ENCODE measurements around the gene MAT2B.

Gene MAT2B

DNA sequence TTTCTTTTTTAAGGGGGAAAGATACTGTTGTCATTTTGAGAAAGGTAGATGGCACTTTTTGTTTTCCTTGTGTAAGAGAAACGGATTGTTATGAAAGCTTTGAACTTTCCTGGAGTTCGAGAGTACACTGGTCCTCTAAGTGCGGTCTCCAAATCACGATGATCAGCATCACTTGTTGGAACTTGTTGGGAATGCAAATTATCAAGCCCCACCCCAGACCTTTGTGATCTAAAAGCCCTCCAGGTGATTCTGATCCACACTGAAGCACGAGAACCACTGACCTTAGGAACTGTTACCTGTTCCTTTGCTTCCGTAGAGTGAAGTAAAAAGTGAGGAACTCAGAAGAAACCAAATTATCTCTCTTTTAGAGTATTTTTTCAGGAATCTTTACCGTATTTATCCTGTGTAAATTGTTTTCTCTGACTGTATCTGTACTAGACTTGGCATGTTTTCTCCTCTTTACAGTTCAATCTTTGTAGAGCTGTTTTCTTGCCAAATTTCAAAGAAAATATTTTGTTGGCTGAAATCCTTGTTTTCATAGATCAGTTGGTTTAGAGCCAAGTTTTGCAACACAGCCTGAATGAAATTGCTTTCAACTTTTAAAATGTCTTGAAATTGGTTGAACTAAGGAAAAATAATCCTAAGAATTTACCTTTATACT lies 4.0 kb downstream of the MAT2B start:
- Histone ChIP-seq H3K27me3 (replicated peaks in 2 of 5; ENCODE audit: control insufficient read depth in 4 of 5, insufficient read depth in 5 of 5, low read length in 4 of 5) (no peaks in the 10 kb centered on the region), H3K4me3 (ENCODE audit: control insufficient read depth in 1 of 7, extremely low read depth in 1 of 7, insufficient read depth in 4 of 7, low read depth in 2 of 7, low read length in 6 of 7) (peak overlapping the region in 5 of 7 experiments; percentile 28 to 65 (median 41)), H3K27ac (ENCODE audit: insufficient read depth in 1 of 2, low read depth in 1 of 2, low read length in 2 of 2, poor library complexity in 1 of 2, severe bottlenecking in 2 of 2) (peak overlapping the region; percentile 62 to 97), H3K4me1 (ENCODE audit: control extremely low read depth in 1 of 4, control insufficient read depth in 4 of 4, insufficient read depth in 4 of 4, low read length in 3 of 4) (peaks cover 15 to 35% (median 25%) of the 10 kb centered on the region in 4 experiments), H3K9me3 (ENCODE audit: control extremely low read depth in 1 of 5, control insufficient read depth in 4 of 5, insufficient read depth in 2 of 5, low read depth in 1 of 5, low read length in 4 of 5) (no peaks in the 10 kb centered on the region), H3K36me3 (ENCODE audit: control insufficient read depth in 4 of 4, insufficient read depth in 4 of 4, low read length in 3 of 4) (peaks cover 2 to 31% (median 18%) of the 10 kb centered on the region in 4 experiments)
- ChIA-PET POLR2A (no interaction called here), CTCF (interaction anchor here (0.9 to 1.1 kb wide), 2 partner anchors 9 to 48 kb away, joined by 3 to 6 read pairs; no protein-coding TSS in a partner anchor)
- peak in 2 of 3 donors; percentile 12 to 24 for DNase-seq
- WGBS (ENCODE audit: insufficient coverage) = 42% methylated on average over 2 of the region's 7 CpGs

DNA sequence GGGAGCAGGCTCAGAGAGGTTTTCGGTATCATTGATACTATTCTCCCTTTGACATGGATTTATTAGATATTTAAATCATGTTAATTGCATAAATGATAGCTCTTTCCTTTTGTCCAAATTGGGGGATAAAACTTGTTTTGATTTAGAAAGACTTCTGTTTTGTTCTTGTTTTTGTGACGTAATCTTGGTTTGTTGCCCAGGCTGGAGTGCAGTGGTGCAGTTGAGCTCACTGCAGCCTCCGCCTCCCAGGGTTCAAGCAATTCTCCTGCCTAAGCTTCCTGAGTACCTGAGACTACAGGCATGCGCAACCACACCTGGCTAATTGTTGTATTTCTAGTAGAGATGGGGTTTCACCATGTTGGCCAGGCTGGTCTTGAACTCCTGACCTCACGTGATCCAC lies 7.1 kb downstream of the MAT2B start:
- Histone ChIP-seq H3K27me3 (replicated peaks in 2 of 5; ENCODE audit: control insufficient read depth in 4 of 5, insufficient read depth in 5 of 5, low read length in 4 of 5) (no peaks in the 10 kb centered on the region), H3K4me3 (ENCODE audit: control insufficient read depth in 1 of 7, extremely low read depth in 1 of 7, insufficient read depth in 4 of 7, low read depth in 2 of 7, low read length in 6 of 7) (no peak overlapping the region), H3K36me3 (ENCODE audit: control insufficient read depth in 4 of 4, insufficient read depth in 4 of 4, low read length in 3 of 4) (peaks cover 7 to 55% (median 41%) of the 10 kb centered on the region in 4 experiments), H3K4me1 (ENCODE audit: control extremely low read depth in 1 of 4, control insufficient read depth in 4 of 4, insufficient read depth in 4 of 4, low read length in 3 of 4) (peaks cover 3 to 21% (median 14%) of the 10 kb centered on the region in 4 experiments), H3K27ac (ENCODE audit: insufficient read depth in 1 of 2, low read depth in 1 of 2, low read length in 2 of 2, poor library complexity in 1 of 2, severe bottlenecking in 2 of 2) (no peak overlapping the region), H3K9me3 (ENCODE audit: control extremely low read depth in 1 of 5, control insufficient read depth in 4 of 5, insufficient read depth in 2 of 5, low read depth in 1 of 5, low read length in 4 of 5) (no peaks in the 10 kb centered on the region)
- WGBS (ENCODE audit: insufficient coverage) = 89% methylated on average over 4 of the region's 5 CpGs
- no peak for DNase-seq
- ChIA-PET POLR2A (no interaction called here), CTCF (no interaction called here)

DNA sequence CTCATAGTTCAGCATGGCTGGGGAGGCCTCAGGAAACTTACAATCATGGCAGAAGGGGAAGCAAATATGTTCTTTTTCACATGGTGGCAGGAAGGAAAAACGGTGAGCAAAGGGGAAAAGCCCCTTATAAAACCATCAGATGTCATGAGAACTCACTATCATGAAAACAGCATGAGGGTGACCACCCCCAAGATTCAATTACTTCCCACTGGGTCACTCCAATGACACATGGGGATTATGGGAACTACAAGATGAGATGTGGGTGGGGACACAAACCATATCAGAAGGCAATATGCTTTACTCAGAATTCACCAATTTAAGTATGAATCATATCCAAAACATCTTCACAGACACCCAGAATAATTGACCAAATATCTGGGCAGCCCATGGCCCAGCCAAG lies 19.7 kb downstream of the MAT2B start:
- no peak for DNase-seq
- Histone ChIP-seq H3K27me3 (replicated peaks in 2 of 5; ENCODE audit: control insufficient read depth in 4 of 5, insufficient read depth in 5 of 5, low read length in 4 of 5) (no peaks in the 10 kb centered on the region), H3K27ac (ENCODE audit: insufficient read depth in 1 of 2, low read depth in 1 of 2, low read length in 2 of 2, poor library complexity in 1 of 2, severe bottlenecking in 2 of 2) (no peak overlapping the region), H3K36me3 (ENCODE audit: control insufficient read depth in 4 of 4, insufficient read depth in 4 of 4, low read length in 3 of 4) (peaks cover 3 to 16% (median 5%) of the 10 kb centered on the region in 4 experiments), H3K4me3 (ENCODE audit: control insufficient read depth in 1 of 7, extremely low read depth in 1 of 7, insufficient read depth in 4 of 7, low read depth in 2 of 7, low read length in 6 of 7) (no peak overlapping the region), H3K4me1 (ENCODE audit: control extremely low read depth in 1 of 4, control insufficient read depth in 4 of 4, insufficient read depth in 4 of 4, low read length in 3 of 4) (no peaks in the 10 kb centered on the region), H3K9me3 (ENCODE audit: control extremely low read depth in 1 of 5, control insufficient read depth in 4 of 5, insufficient read depth in 2 of 5, low read depth in 1 of 5, low read length in 4 of 5) (peaks cover 0 to 2% (median 0%) of the 10 kb centered on the region in 5 experiments)
- POLR2A ChIA-PET = no interaction called here
- no CpG with 5 or more reads among the region's 1 CpG for WGBS (ENCODE audit: insufficient coverage)
- CTCF ChIA-PET = no interaction called here

DNA sequence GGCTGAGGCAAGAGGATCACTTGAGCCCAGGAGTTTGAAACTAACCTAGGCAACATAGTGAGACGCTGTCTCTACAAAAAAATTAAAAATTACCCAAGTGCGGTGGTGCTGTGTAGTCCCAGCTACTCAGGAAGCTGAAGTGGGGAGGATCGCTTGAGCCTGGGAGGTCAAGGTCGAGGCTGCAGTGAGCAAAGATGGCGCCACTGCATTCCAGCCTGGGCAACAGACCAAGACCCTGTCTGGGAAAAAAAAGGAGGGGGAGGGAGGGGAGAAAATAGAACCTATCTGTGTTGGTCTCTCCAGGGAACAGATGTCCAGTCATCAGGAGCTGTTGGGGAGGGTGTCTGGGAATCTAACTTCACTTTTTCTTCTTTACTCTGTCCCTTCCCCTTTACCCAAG lies 24.3 kb downstream of the MAT2B start:
- H3K36me3 ChIP-seq (ENCODE audit: control insufficient read depth in 4 of 4, insufficient read depth in 4 of 4, low read length in 3 of 4) = no peaks in the 10 kb centered on the region
- POLR2A ChIA-PET = no interaction called here
- 100% methylated on average over 5 of the region's 5 CpGs for WGBS (ENCODE audit: insufficient coverage)

DNA sequence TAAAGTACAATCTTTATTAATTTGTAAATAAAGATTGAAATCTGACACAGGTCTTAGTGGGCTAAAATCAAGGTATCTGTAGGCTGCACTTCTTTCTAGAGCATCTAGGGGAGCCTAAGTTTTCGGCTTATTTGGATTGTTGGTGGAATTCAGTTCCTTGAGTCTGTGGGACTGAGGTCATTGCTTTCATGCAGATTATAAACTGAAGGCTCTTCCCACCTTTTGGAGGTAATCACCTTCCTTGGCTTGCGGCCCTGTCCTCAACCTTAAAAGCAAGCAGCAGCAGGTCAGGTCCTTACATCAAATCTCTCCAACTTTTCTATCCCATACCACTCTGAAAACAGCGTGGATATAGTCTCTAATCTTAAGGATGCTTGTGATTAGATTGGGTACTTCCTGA lies 25.9 kb downstream of the MAT2B start:
- POLR2A ChIA-PET = no interaction called here
- no peak overlapping the region for H3K27ac ChIP-seq (ENCODE audit: insufficient read depth in 1 of 2, low read depth in 1 of 2, low read length in 2 of 2, poor library complexity in 1 of 2, severe bottlenecking in 2 of 2)
- 57% methylated on average over 1 of the region's 3 CpGs for WGBS (ENCODE audit: insufficient coverage)

More for the DNA sequence above, 24.3 kb downstream of the MAT2B start:
- Histone ChIP-seq H3K9me3 (ENCODE audit: control extremely low read depth in 1 of 5, control insufficient read depth in 4 of 5, insufficient read depth in 2 of 5, low read depth in 1 of 5, low read length in 4 of 5) (peaks cover 0 to 1% (median 0%) of the 10 kb centered on the region in 5 experiments), H3K27ac (ENCODE audit: insufficient read depth in 1 of 2, low read depth in 1 of 2, low read length in 2 of 2, poor library complexity in 1 of 2, severe bottlenecking in 2 of 2) (no peak overlapping the region), H3K4me1 (ENCODE audit: control extremely low read depth in 1 of 4, control insufficient read depth in 4 of 4, insufficient read depth in 4 of 4, low read length in 3 of 4) (no peaks in the 10 kb centered on the region), H3K4me3 (ENCODE audit: control insufficient read depth in 1 of 7, extremely low read depth in 1 of 7, insufficient read depth in 4 of 7, low read depth in 2 of 7, low read length in 6 of 7) (no peak overlapping the region), H3K27me3 (replicated peaks in 2 of 5; ENCODE audit: control insufficient read depth in 4 of 5, insufficient read depth in 5 of 5, low read length in 4 of 5) (peaks cover 0 to 2% (median 0%) of the 10 kb centered on the region in 5 experiments)
- no peak for DNase-seq
- CTCF ChIA-PET = no interaction called here

DNA sequence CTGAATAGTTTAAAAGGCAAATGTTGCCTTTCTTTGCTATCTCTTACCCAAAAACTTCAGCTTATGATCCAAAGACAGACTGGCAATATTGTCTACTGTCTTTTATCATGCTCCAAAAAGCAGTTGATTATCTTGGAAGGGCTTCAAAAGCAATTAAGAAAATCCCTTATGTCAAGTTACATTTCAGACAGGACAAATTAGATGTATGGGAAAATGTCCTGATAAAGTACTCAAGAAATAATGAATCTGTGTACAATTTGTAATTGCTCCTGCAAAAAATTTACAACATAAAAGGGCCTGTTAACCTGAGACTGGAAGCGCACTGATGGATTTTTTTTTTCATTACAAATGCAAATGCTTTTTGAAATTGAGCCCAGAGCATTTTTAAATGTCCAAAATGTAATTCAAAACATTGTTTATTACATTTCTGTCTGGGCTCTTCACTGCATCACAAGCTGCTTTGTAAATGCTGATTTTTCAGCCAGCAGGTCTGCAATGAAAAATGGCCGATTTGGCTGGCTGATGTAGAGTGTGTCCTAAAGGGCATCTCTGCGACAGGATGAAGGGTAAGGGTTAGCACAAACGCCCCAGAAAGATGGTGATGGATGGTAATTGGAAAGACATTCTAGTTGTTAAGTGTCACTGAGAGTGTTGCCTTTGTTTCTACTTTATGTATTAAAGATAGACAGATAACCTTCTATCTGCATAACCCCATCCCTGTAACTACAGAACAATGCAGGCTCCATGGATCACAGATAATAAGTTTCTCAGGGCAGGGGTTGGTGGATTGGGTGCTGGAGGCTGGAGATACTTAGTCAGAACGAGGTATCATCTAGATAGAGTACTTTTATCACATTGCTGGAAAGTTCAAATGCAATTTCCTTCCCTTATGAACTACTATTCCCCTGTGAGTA lies 27.0 kb downstream of the MAT2B start:
- Histone ChIP-seq H3K4me3 (ENCODE audit: control insufficient read depth in 1 of 7, extremely low read depth in 1 of 7, insufficient read depth in 4 of 7, low read depth in 2 of 7, low read length in 6 of 7) (no peak overlapping the region), H3K27me3 (replicated peaks in 2 of 5; ENCODE audit: control insufficient read depth in 4 of 5, insufficient read depth in 5 of 5, low read length in 4 of 5) (peaks cover 0 to 2% (median 0%) of the 10 kb centered on the region in 5 experiments), H3K9me3 (ENCODE audit: control extremely low read depth in 1 of 5, control insufficient read depth in 4 of 5, insufficient read depth in 2 of 5, low read depth in 1 of 5, low read length in 4 of 5) (no peaks in the 10 kb centered on the region), H3K36me3 (ENCODE audit: control insufficient read depth in 4 of 4, insufficient read depth in 4 of 4, low read length in 3 of 4) (no peaks in the 10 kb centered on the region), H3K4me1 (ENCODE audit: control extremely low read depth in 1 of 4, control insufficient read depth in 4 of 4, insufficient read depth in 4 of 4, low read length in 3 of 4) (peaks cover 0 to 3% (median 0%) of the 10 kb centered on the region in 4 experiments), H3K27ac (ENCODE audit: insufficient read depth in 1 of 2, low read depth in 1 of 2, low read length in 2 of 2, poor library complexity in 1 of 2, severe bottlenecking in 2 of 2) (no peak overlapping the region)
- CTCF ChIA-PET = no interaction called here
- 100% methylated on average over 1 of the region's 5 CpGs for WGBS (ENCODE audit: insufficient coverage)
- DNase-seq = no peak
- POLR2A ChIA-PET = no interaction called here

More for the DNA sequence above, 25.9 kb downstream of the MAT2B start:
- Histone ChIP-seq H3K4me1 (ENCODE audit: control extremely low read depth in 1 of 4, control insufficient read depth in 4 of 4, insufficient read depth in 4 of 4, low read length in 3 of 4) (peaks cover 0 to 3% (median 0%) of the 10 kb centered on the region in 4 experiments), H3K4me3 (ENCODE audit: control insufficient read depth in 1 of 7, extremely low read depth in 1 of 7, insufficient read depth in 4 of 7, low read depth in 2 of 7, low read length in 6 of 7) (no peak overlapping the region), H3K9me3 (ENCODE audit: control extremely low read depth in 1 of 5, control insufficient read depth in 4 of 5, insufficient read depth in 2 of 5, low read depth in 1 of 5, low read length in 4 of 5) (no peaks in the 10 kb centered on the region), H3K27me3 (replicated peaks in 2 of 5; ENCODE audit: control insufficient read depth in 4 of 5, insufficient read depth in 5 of 5, low read length in 4 of 5) (peaks cover 0 to 2% (median 0%) of the 10 kb centered on the region in 5 experiments), H3K36me3 (ENCODE audit: control insufficient read depth in 4 of 4, insufficient read depth in 4 of 4, low read length in 3 of 4) (no peaks in the 10 kb centered on the region)
- DNase-seq = no peak
- CTCF ChIA-PET = no interaction called here

DNA sequence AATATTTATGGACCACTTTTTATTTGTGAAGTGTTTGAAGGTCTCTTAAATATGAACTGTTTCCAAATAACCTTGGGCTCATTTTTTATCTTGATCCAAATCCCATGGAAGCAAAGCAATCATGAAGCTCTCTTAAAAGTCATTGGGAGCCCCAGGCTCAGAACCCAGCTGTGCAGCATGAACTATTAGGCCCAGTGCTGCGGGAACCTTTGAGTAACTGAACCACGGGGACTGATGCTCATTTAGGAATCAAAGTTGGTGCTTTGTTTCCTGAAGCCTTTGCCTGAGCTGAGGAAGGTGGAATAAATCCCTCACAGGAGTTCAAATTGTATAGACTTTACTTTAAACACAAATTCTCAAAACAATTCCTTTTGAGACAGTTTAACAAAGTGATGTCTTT lies 27.8 kb downstream of the MAT2B start:
- DNase-seq = no peak
- peaks cover 0 to 2% (median 0%) of the 10 kb centered on the region in 5 experiments for H3K27me3 ChIP-seq (replicated peaks in 2 of 5; ENCODE audit: control insufficient read depth in 4 of 5, insufficient read depth in 5 of 5, low read length in 4 of 5)
- CTCF ChIA-PET = no interaction called here
- H3K4me3 ChIP-seq (ENCODE audit: control insufficient read depth in 1 of 7, extremely low read depth in 1 of 7, insufficient read depth in 4 of 7, low read depth in 2 of 7, low read length in 6 of 7) = no peak overlapping the region
- H3K9me3 ChIP-seq (ENCODE audit: control extremely low read depth in 1 of 5, control insufficient read depth in 4 of 5, insufficient read depth in 2 of 5, low read depth in 1 of 5, low read length in 4 of 5) = no peaks in the 10 kb centered on the region
- POLR2A ChIA-PET = no interaction called here
- H3K4me1 ChIP-seq (ENCODE audit: control extremely low read depth in 1 of 4, control insufficient read depth in 4 of 4, insufficient read depth in 4 of 4, low read length in 3 of 4) = peaks cover 0 to 3% (median 0%) of the 10 kb centered on the region in 4 experiments
- no peak overlapping the region for H3K27ac ChIP-seq (ENCODE audit: insufficient read depth in 1 of 2, low read depth in 1 of 2, low read length in 2 of 2, poor library complexity in 1 of 2, severe bottlenecking in 2 of 2)
- no peaks in the 10 kb centered on the region for H3K36me3 ChIP-seq (ENCODE audit: control insufficient read depth in 4 of 4, insufficient read depth in 4 of 4, low read length in 3 of 4)
- 100% methylated on average over 2 of the region's 2 CpGs for WGBS (ENCODE audit: insufficient coverage)

Measured in common myeloid progenitor, CD34-positive (primary cell).